HG02885 (cell line): ENCODE measurements around the gene KCNJ11.
"Not testable (repeated sequence)": the region's sequence is repeated elsewhere in the genome, so short reads cannot be mapped to it uniquely, and the experiment has no call there.

Source experiments
- ATAC-seq: cut with Tn5 transposase; IDR thresholded peaks from one replicate; pipeline ENCODE4 v1.9.1; 2021; ENCODE audit warnings: mild to moderate bottlenecking; ENCODE audit not compliant: unreplicated experiment, poor library complexity

KCNJ11 gene

GRCh38 chr11:17388609-17389210 lies at the start of gene KCNJ11:
TSS of gene KCNJ11 (minus strand) at chr11:17388659. CDS start at chr11:17388091, 568 bp downstream.
- peak; percentile 53 for ATAC-seq

- no peak for ATAC-seq
Observed at GRCh38 chr11:17437366-17437765, 48.9 kb upstream of the KCNJ11 start.

- ATAC-seq = no peak
Observed at GRCh38 chr11:17434108-17434507, 45.6 kb upstream of the KCNJ11 start.

- no peak for ATAC-seq
Observed at GRCh38 chr11:17432002-17432401, 43.5 kb upstream of the KCNJ11 start.

- ATAC-seq = no peak
Observed at GRCh38 chr11:17431139-17431538, 42.7 kb upstream of the KCNJ11 start.

- no peak for ATAC-seq
Observed at GRCh38 chr11:17430616-17431015, 42.2 kb upstream of the KCNJ11 start.

GRCh38 chr11:17428925-17429324 lies 40.5 kb upstream of the KCNJ11 start:
- ATAC-seq = no peak

GRCh38 chr11:17428261-17428660 lies 39.8 kb upstream of the KCNJ11 start:
- no peak for ATAC-seq

- ATAC-seq = not testable (repeated sequence)
Observed at GRCh38 chr11:17426233-17426632, 37.8 kb upstream of the KCNJ11 start.

GRCh38 chr11:17423533-17424310 lies 35.3 kb upstream of the KCNJ11 start:
- ATAC-seq = no peak

GRCh38 chr11:17421781-17422180 lies 33.3 kb upstream of the KCNJ11 start:
- ATAC-seq = no peak

- ATAC-seq = no peak
Observed at GRCh38 chr11:17418444-17419081, 30.1 kb upstream of the KCNJ11 start.

- no peak for ATAC-seq
Observed at GRCh38 chr11:17416492-17416891, 28.0 kb upstream of the KCNJ11 start.

GRCh38 chr11:17415523-17416104 lies 27.2 kb upstream of the KCNJ11 start:
- ATAC-seq = no peak

GRCh38 chr11:17414992-17415391 lies 26.5 kb upstream of the KCNJ11 start:
- no peak for ATAC-seq

GRCh38 chr11:17414317-17414737 lies 25.9 kb upstream of the KCNJ11 start:
- ATAC-seq = no peak

- ATAC-seq = no peak
Observed at GRCh38 chr11:17413414-17414316, 25.2 kb upstream of the KCNJ11 start.

GRCh38 chr11:17412488-17413180 lies 24.2 kb upstream of the KCNJ11 start:
- ATAC-seq = no peak

GRCh38 chr11:17411418-17411817 lies 23.0 kb upstream of the KCNJ11 start:
- ATAC-seq = no peak
